HEK293 (cell line): ENCODE results near the gene INSYN2B.

Source experiments
- BCL11A ChIP-seq: fragments of 450-650 bp; formaldehyde crosslinking; IDR thresholded peaks from 2 replicates; pipeline ENCODE4 v1.5.1; 2016; ENCODE audit warnings: low read depth, missing biosample characterization, missing genetic modification characterization
- FEZF1 ChIP-seq: fragments of 450-650 bp; formaldehyde crosslinking; IDR thresholded peaks from 2 replicates; pipeline ENCODE4 v1.5.1; 2016; ENCODE audit warnings: missing biosample characterization, missing genetic modification characterization
- GLI4 ChIP-seq: fragments of 450-650 bp; formaldehyde crosslinking; IDR thresholded peaks from 2 replicates; pipeline ENCODE4 v1.5.1; 2016; ENCODE audit warnings: missing biosample characterization, missing genetic modification characterization
- KLF16 ChIP-seq: fragments of 450-650 bp; formaldehyde crosslinking; IDR thresholded peaks from 2 replicates; pipeline ENCODE4 v1.5.1; 2017; ENCODE audit warnings: missing biosample characterization, missing genetic modification characterization
- KLF17 ChIP-seq: fragments of 450-650 bp; formaldehyde crosslinking; IDR thresholded peaks from 2 replicates; pipeline ENCODE4 v1.5.1; 2016; ENCODE audit warnings: missing biosample characterization, missing genetic modification characterization
- PRDM6 ChIP-seq: fragments of 450-650 bp; formaldehyde crosslinking; IDR thresholded peaks from 2 replicates; pipeline ENCODE4 v1.5.1; 2017; ENCODE audit warnings: missing biosample characterization, missing genetic modification characterization
- SCRT1 ChIP-seq: fragments of 450-650 bp; formaldehyde crosslinking; IDR thresholded peaks from 2 replicates; pipeline ENCODE4 v1.5.1; 2016; ENCODE audit warnings: missing biosample characterization, missing genetic modification characterization, borderline replicate concordance
- SCRT2 ChIP-seq: fragments of 450-650 bp; formaldehyde crosslinking; IDR thresholded peaks from 2 replicates; pipeline ENCODE4 v1.5.1; 2016; ENCODE audit warnings: missing biosample characterization, missing genetic modification characterization
- SP3 ChIP-seq: fragments of 450-650 bp; formaldehyde crosslinking; IDR thresholded peaks from 2 replicates; pipeline ENCODE4 v1.5.1; 2016; ENCODE audit warnings: missing biosample characterization, missing genetic modification characterization
- SP7 ChIP-seq: fragments of 450-650 bp; formaldehyde crosslinking; IDR thresholded peaks from 2 replicates; pipeline ENCODE4 v1.5.1; 2016; ENCODE audit warnings: missing biosample characterization, missing genetic modification characterization
- YY1 ChIP-seq: fragments of 450-650 bp; formaldehyde crosslinking; IDR thresholded peaks from 2 replicates; pipeline ENCODE4 v1.5.1; 2018; ENCODE audit warnings: missing biosample characterization, missing genetic modification characterization
- YY2 ChIP-seq: fragments of 450-650 bp; formaldehyde crosslinking; IDR thresholded peaks from 2 replicates; pipeline ENCODE4 v1.5.1; 2016; ENCODE audit warnings: missing biosample characterization, missing genetic modification characterization
- ZBTB26 ChIP-seq: fragments of 450-650 bp; formaldehyde crosslinking; optimal IDR thresholded peaks from 2 replicates; pipeline ENCODE3; 2016; ENCODE audit warnings: missing biosample characterization, mild to moderate bottlenecking, missing genetic modification characterization
- ZBTB8A ChIP-seq: fragments of 450-650 bp; formaldehyde crosslinking; IDR thresholded peaks from 2 replicates; pipeline ENCODE4 v1.5.1; 2016; ENCODE audit warnings: missing biosample characterization, missing genetic modification characterization
- ZIC2 ChIP-seq: fragments of 450-650 bp; formaldehyde crosslinking; IDR thresholded peaks from 2 replicates; pipeline ENCODE4 v1.5.1; 2016; ENCODE audit warnings: missing biosample characterization, missing genetic modification characterization
- ZNF121 ChIP-seq: fragments of 450-650 bp; formaldehyde crosslinking; IDR thresholded peaks from 2 replicates; pipeline ENCODE4 v1.5.1; 2016; ENCODE audit warnings: missing biosample characterization, missing genetic modification characterization
- ZNF132 ChIP-seq: fragments of 450-650 bp; formaldehyde crosslinking; IDR thresholded peaks from 2 replicates; pipeline ENCODE4 v1.5.1; 2017; ENCODE audit warnings: missing biosample characterization, missing genetic modification characterization, borderline replicate concordance
- ZNF133 ChIP-seq: fragments of 450-650 bp; formaldehyde crosslinking; IDR thresholded peaks from 2 replicates; pipeline ENCODE4 v1.5.1; 2016; ENCODE audit warnings: missing biosample characterization, missing genetic modification characterization
- ZNF169 ChIP-seq: fragments of 450-650 bp; formaldehyde crosslinking; IDR thresholded peaks from 2 replicates; pipeline ENCODE4 v1.5.1; 2016; ENCODE audit warnings: missing biosample characterization, missing genetic modification characterization
- ZNF175 ChIP-seq: fragments of 450-650 bp; formaldehyde crosslinking; IDR thresholded peaks from 2 replicates; pipeline ENCODE4 v1.5.1; 2016; ENCODE audit warnings: missing biosample characterization, missing genetic modification characterization
- ZNF24 ChIP-seq: fragments of 450-650 bp; formaldehyde crosslinking; IDR thresholded peaks from 2 replicates; pipeline ENCODE4 v1.5.1; 2016; ENCODE audit warnings: missing biosample characterization, missing genetic modification characterization
- ZNF26 ChIP-seq: fragments of 450-650 bp; formaldehyde crosslinking; IDR thresholded peaks from 2 replicates; pipeline ENCODE4 v1.5.1; 2016; ENCODE audit warnings: missing biosample characterization, missing genetic modification characterization
- ZNF530 ChIP-seq: fragments of 450-650 bp; formaldehyde crosslinking; IDR thresholded peaks from 2 replicates; pipeline ENCODE4 v1.5.1; 2016; ENCODE audit warnings: low read depth, missing biosample characterization, missing genetic modification characterization
- ZNF549 ChIP-seq: fragments of 450-650 bp; IDR thresholded peaks from 2 replicates; pipeline ENCODE4 v1.5.1; 2018; ENCODE audit warnings: missing biosample characterization, missing genetic modification characterization, mild to moderate bottlenecking, inconsistent platforms, moderate library complexity
- ZNF561 ChIP-seq: fragments of 450-650 bp; IDR thresholded peaks from 2 replicates; pipeline ENCODE4 v1.5.1; 2018; ENCODE audit warnings: missing biosample characterization, missing genetic modification characterization, borderline replicate concordance
- ZNF571 ChIP-seq: fragments of 450-650 bp; formaldehyde crosslinking; IDR thresholded peaks from 2 replicates; pipeline ENCODE4 v1.5.0; 2017; ENCODE audit warnings: missing biosample characterization, missing genetic modification characterization
- ZNF580 ChIP-seq: fragments of 450-650 bp; formaldehyde crosslinking; IDR thresholded peaks from 2 replicates; pipeline ENCODE4 v1.5.1; 2016; ENCODE audit warnings: missing biosample characterization, missing genetic modification characterization
- ZNF626 ChIP-seq: fragments of 450-650 bp; sonication (Bioruptor Pico); formaldehyde crosslinking; IDR thresholded peaks from 2 replicates; pipeline ENCODE4 v1.5.1; 2018; ENCODE audit warnings: missing biosample characterization, missing genetic modification characterization, inconsistent platforms
- ZNF658 ChIP-seq: fragments of 450-650 bp; formaldehyde crosslinking; IDR thresholded peaks from 2 replicates; pipeline ENCODE4; 2016; ENCODE audit warnings: missing biosample characterization, missing genetic modification characterization
- ZNF792 ChIP-seq: fragments of 450-650 bp; formaldehyde crosslinking; IDR thresholded peaks from 2 replicates; pipeline ENCODE4 v1.5.1; 2016; ENCODE audit warnings: missing biosample characterization, missing genetic modification characterization
- ZNF843 ChIP-seq: fragments of 450-650 bp; formaldehyde crosslinking; IDR thresholded peaks from 2 replicates; pipeline ENCODE4 v1.5.1; 2016; ENCODE audit warnings: missing biosample characterization, missing genetic modification characterization
- ZSCAN30 ChIP-seq: fragments of 450-650 bp; IDR thresholded peaks from 2 replicates; pipeline ENCODE4 v1.5.1; 2018; ENCODE audit warnings: missing biosample characterization, mild to moderate bottlenecking, missing genetic modification characterization, moderate library complexity

The INSYN2B gene

GRCh38 chr5:169911448-169912212 lies 68.7 kb downstream of the INSYN2B start (continued):
- TF ChIP-seq BCL11A (tag by site-specific recombination) (no peak), SCRT2 (tag by site-specific recombination) (peak; percentile 31; the same call in 1 of the 2 replicates), ZNF26 (no peak), ZBTB26 (tag by site-specific recombination) (no peak), SP7 (peak; percentile 60; the same call in 1 of the 2 replicates), GLI4 (tag by site-specific recombination) (no peak), ZNF580 (peak; percentile 16; the same call in 1 of the 2 replicates), ZBTB8A (peak; percentile 36; the same call in 1 of the 2 replicates), YY2 (tag by site-specific recombination) (no peak), ZNF549 (tag by site-specific recombination) (no peak), YY1 (tag by site-specific recombination) (0 out of 2 replicates have a peak, but pooled peaks have one; percentile 20), ZNF843 (peak; percentile 76), ZNF133 (tag by site-specific recombination) (no peak), ZNF132 (tag by site-specific recombination) (no peak), ZNF169 (no peak), ZNF626 (tag by site-specific recombination) (no peak), ZNF175 (tag by site-specific recombination) (no peak), ZNF792 (tag by site-specific recombination) (no peak), ZIC2 (tag by site-specific recombination) (peak; percentile 83), FEZF1 (tag by site-specific recombination) (peak; percentile 76), ZNF121 (tag by site-specific recombination) (no peak), ZNF561 (tag by site-specific recombination) (no peak), SP3 (tag by site-specific recombination) (no peak), ZNF658 (tag by site-specific recombination) (no peak), ZNF571 (tag by site-specific recombination) (no peak), KLF16 (tag by site-specific recombination) (no peak), KLF17 (tag by site-specific recombination) (no peak), ZSCAN30 (tag by site-specific recombination) (peak; percentile 67; the same call in 1 of the 2 replicates), ZNF24 (tag by site-specific recombination) (0 out of 2 replicates have a peak, but pooled peaks have one; percentile 34), SCRT1 (tag by site-specific recombination) (peak; percentile 85), PRDM6 (peak; percentile 89), ZNF530 (tag by site-specific recombination) (no peak)
